Measurements from ENCODE around the gene MTHFR. TPM values are rescaled to one million over a fixed set of nuclear protein-coding genes. Genes with fewer than 3 reads are reported as not detected.

Gene MTHFR
- total RNA-seq, 1 donor from 2014 or later, result 27.2 TPM

DNA sequence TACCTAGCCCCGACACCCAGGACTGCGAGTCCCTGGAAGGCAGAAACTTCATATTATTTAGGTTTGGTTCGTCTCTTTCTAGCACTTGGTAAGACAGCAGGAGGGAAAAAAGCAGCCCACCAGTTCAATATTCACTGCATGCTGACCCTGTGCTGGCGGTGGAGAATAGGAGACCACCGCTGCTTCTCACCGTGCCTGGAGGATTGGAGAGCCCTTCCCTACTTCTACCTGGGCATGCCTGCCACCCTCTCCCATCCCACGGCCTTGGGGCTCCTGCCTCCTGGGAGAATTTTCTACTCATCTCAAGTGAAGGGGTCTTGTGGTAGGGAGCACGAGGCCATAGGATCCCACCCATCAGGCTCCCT is 5.4 kb downstream of the MTHFR start:
- H3K27me3 Mint-ChIP-seq (ENCODE audit: unreplicated experiment), result peaks cover 2% of the 10 kb centered on the region
- H3K4me3 Mint-ChIP-seq (ENCODE audit: unreplicated experiment), result no peak overlapping the region
- no peak for TF ChIP-seq CTCF (IDR thresholded peaks at IDR 0.05; ENCODE audit: unreplicated experiment)

GRCh38 chr1:11799896-11800295 is 5.9 kb downstream of the MTHFR start:
- H3K36me3 Mint-ChIP-seq (ENCODE audit: low read depth, unreplicated experiment), result peaks cover 26% of the 10 kb centered on the region
- TF ChIP-seq CTCF (IDR thresholded peaks at IDR 0.05; ENCODE audit: unreplicated experiment), result no peak
- no peaks in the 10 kb centered on the region for H3K9me3 Mint-ChIP-seq (ENCODE audit: unreplicated experiment)
- no peak overlapping the region for H3K4me3 Mint-ChIP-seq (ENCODE audit: unreplicated experiment)
- peaks cover 20% of the 10 kb centered on the region for H3K4me1 Mint-ChIP-seq (ENCODE audit: unreplicated experiment)
- H3K27me3 Mint-ChIP-seq (ENCODE audit: unreplicated experiment), result peaks cover 2% of the 10 kb centered on the region
- no peak overlapping the region for H3K27ac Mint-ChIP-seq (ENCODE audit: unreplicated experiment)
- no peak for DNase-seq (ENCODE audit: low spot score)

More for the DNA sequence above, 5.4 kb downstream of the MTHFR start:
- no peak for DNase-seq (ENCODE audit: low spot score)
- Mint-ChIP-seq H3K36me3 (ENCODE audit: low read depth, unreplicated experiment) (peaks cover 23% of the 10 kb centered on the region), H3K4me1 (ENCODE audit: unreplicated experiment) (peaks cover 20% of the 10 kb centered on the region), H3K9me3 (ENCODE audit: unreplicated experiment) (no peaks in the 10 kb centered on the region), H3K27ac (ENCODE audit: unreplicated experiment) (no peak overlapping the region)

DNA sequence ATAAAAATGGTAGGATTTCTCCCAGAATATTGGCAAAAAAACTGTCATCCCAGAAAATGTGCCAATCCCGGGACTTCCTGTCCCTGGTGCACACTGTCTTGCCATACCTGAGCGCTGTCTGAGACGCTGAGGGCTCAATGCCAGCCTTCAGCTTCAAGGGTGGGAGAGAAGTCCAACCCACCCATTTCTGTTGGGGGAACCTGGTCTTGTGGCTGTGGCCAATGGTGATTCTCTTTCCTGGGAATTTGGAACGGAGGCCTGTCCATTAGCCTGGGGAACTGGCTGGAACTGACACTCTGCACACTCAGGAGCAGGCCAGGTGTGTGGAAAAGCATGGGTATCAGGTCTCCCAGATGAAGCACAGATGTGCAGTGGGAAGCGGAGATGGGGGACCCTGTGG is 6.7 kb downstream of the MTHFR start:
- H3K27me3 Mint-ChIP-seq (ENCODE audit: unreplicated experiment), result peaks cover 2% of the 10 kb centered on the region
- peaks cover 15% of the 10 kb centered on the region for H3K4me1 Mint-ChIP-seq (ENCODE audit: unreplicated experiment)
- no peak overlapping the region for H3K4me3 Mint-ChIP-seq (ENCODE audit: unreplicated experiment)
- H3K36me3 Mint-ChIP-seq (ENCODE audit: low read depth, unreplicated experiment), result peaks cover 26% of the 10 kb centered on the region
- no peak for TF ChIP-seq CTCF (IDR thresholded peaks at IDR 0.05; ENCODE audit: unreplicated experiment)
- DNase-seq (ENCODE audit: low spot score), result no peak
- H3K27ac Mint-ChIP-seq (ENCODE audit: unreplicated experiment), result no peak overlapping the region
- H3K9me3 Mint-ChIP-seq (ENCODE audit: unreplicated experiment), result no peaks in the 10 kb centered on the region

- Mint-ChIP-seq H3K4me3 (ENCODE audit: unreplicated experiment) (no peak overlapping the region), H3K4me1 (ENCODE audit: unreplicated experiment) (peaks cover 4% of the 10 kb centered on the region), H3K27me3 (ENCODE audit: unreplicated experiment) (peaks cover 4% of the 10 kb centered on the region), H3K9me3 (ENCODE audit: unreplicated experiment) (no peaks in the 10 kb centered on the region), H3K36me3 (ENCODE audit: low read depth, unreplicated experiment) (peaks cover 26% of the 10 kb centered on the region), H3K27ac (ENCODE audit: unreplicated experiment) (no peak overlapping the region)
- no peak for TF ChIP-seq CTCF (IDR thresholded peaks at IDR 0.05; ENCODE audit: unreplicated experiment)
- DNase-seq (ENCODE audit: low spot score), result no peak
Observed at GRCh38 chr1:11797525-11798216, 8.1 kb downstream of the MTHFR start.

DNA sequence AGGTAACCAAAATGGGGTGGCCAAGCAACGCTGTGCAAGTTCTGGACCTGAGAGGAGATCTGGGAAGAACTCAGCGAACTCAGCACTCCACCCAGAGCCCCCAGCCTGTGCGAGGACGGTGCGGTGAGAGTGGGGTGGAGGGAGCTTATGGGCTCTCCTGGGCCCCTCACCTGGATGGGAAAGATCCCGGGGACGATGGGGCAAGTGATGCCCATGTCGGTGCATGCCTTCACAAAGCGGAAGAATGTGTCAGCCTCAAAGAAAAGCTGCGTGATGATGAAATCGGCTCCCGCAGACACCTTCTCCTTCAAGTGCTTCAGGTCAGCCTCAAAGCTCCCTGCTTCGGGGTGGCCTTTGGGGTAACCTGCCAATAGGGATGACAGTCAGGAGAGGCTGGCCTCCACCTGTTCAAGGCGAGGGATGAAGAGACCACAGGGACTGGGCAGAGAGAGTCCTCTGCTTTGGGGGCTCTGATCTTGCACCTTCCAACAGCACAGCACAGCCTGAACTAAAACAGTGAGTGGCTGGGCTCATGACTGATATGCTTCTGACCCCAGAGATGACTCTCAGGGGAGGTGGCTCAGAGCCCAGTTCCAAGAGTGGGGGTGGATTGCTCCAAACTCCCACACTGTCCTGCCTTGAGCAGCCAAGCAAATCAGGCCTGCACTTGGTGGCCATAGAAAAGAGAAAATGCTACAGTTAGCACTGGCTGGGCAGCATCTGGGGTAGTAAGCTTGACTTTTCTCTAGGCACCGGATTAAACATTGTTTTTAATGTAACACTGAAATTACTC is 9.5 kb downstream of the MTHFR start:
- DNase-seq (ENCODE audit: low spot score), result no peak
- Mint-ChIP-seq H3K27ac (ENCODE audit: unreplicated experiment) (no peak overlapping the region), H3K4me1 (ENCODE audit: unreplicated experiment) (no peaks in the 10 kb centered on the region), H3K36me3 (ENCODE audit: low read depth, unreplicated experiment) (peaks cover 34% of the 10 kb centered on the region), H3K4me3 (ENCODE audit: unreplicated experiment) (peak overlapping the region; percentile 25), H3K27me3 (ENCODE audit: unreplicated experiment) (peaks cover 12% of the 10 kb centered on the region), H3K9me3 (ENCODE audit: unreplicated experiment) (no peaks in the 10 kb centered on the region)
- no peak for TF ChIP-seq CTCF (IDR thresholded peaks at IDR 0.05; ENCODE audit: unreplicated experiment)
